NCI-H526 (cell line): ENCODE measurements around the gene UBE3C.

Source experiments
- DNase-seq, 2 experiments: peaks; one replicate each; lab custom pipeline; 2025; lab: John Stamatoyannopoulos, UW

The UBE3C gene

DNA sequence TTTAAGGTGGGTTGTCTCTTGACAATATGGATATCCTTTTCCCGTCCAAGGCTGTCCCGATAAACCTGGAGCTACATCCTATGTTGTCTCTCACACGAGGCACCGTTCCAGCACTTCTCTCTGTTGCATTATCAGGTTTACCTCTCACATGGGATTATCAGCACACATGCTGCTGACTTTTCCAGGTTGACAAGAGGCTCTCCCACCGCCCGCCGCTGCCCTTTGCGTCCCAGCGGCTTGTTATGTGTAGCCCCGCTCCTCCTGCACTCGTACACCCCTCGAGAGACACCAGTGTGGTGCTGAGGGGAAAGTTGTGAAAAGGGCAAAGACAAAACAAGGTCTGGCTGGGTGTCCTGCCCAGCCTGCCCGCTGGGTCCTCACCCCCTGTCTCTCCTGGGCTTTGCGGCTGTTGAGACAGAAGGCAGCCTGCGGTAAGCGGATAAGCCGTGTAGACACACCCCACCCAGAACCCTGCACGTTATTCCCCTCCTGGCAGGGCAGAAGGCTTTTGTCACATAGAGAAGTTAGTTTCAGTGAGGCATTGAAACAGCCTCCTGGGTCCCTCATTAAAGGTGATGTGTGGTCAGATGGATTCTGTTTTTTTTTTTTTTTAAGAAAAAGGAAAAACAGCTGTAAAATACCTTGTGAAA, 38.7 kb downstream of the UBE3C start:
- no peak for DNase-seq

DNA sequence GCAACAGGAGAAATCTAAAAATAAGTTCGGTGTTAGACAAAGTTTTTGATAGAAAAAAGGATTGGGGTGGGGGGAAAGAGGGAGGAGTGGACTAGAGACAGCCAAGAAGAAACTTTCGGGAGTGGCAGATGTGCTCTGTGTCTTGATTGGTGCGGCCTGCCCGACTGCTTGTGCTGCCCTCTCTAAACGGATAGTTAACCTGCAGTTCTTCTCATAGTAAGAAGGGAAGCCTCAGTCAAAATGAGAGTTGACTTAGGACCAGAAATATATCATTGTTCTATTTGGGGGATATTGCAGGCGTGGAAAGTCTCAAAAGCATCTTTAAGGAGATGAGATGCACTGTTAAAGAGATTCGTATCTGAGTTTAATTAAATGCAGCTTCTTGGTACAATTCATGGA, 39.3 kb downstream of the UBE3C start:
- DNase-seq = no peak

DNA sequence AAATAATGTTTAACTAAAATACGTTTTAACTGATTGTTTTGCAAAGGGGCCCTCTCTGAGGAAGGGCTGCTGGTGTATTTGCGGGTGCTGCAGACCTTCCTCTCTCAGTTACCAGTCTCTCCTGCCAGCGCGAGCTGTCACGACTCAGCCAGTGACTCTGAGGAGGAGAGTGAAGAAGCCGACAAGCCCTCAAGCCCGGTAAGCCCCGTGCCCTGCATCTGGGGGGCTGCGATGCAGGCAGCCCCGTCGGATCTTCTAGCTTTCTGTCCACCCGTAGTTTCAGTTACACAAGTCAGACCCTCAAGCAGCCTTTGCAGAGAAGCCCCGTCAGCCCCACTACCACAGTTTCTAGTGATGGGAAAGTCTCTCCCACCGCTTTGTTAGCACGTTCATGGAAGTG, 45.1 kb downstream of the UBE3C start:
- DNase-seq = no peak

DNA sequence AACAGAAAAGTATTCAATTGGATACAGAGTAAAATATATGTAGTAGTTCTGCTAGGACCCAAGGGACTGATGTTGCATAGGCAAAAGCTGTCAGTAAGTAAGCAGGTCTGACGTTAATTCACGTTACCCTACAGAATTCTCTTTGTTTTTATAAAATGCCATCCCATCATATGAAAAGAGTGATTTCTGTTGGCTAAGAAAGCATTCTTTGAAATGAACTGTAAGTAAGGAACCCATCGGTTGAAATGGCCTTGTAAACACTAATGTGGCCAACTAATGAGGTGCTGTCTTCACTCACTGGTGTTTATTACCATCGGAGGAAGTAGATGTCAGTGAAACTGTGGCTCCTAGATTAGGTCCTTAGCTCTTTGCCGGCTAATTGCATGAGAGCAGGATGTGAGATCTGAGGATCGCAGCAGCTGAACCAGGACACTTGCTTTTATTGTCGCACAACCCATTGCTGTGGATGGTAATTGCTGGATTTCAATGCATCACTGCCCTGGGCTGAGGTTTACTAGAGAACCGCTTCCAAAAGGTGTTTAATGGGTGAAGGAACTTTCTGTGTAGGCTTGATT, 49.5 kb downstream of the UBE3C start:
- no peak for DNase-seq

DNA sequence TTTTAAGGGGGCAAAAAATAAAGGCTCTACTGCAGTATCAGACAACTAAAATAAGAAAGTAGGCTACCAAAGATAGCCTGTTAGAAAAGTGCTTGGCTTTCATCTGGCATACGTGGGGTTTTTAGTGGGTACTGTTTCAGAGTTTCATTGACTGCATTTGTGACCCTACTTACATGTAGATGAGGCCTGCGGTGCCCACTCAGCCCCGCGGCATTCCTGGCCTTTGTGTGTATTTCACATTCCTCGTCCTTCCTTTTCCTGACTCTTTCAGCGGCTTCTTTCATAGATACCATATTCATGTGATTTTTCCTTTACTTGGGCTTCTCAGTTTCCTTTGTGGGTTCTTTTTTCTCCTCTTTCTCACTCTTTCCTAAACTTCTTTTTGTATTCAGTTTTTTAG, 50.7 kb downstream of the UBE3C start:
- DNase-seq = no peak

DNA sequence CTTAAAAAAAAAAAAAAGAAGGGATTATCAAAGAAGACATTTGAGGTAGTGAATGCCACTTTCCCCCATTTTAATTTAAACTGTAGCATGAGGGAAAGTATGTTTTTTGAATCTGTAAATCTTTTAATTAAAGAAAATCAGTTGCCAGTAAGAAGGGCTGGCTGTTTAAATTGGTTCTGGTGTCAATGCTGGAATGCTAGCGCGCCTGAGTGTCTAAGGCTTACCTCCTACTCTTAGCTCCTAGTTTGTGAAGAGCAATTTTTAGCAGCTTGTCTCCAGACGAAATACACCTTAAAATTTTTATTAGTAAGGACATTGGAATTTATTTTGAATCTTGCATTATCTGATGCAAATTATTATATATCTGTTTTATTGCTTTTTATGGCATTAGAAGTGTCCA, 54.1 kb downstream of the UBE3C start:
- DNase-seq = no peak

DNA sequence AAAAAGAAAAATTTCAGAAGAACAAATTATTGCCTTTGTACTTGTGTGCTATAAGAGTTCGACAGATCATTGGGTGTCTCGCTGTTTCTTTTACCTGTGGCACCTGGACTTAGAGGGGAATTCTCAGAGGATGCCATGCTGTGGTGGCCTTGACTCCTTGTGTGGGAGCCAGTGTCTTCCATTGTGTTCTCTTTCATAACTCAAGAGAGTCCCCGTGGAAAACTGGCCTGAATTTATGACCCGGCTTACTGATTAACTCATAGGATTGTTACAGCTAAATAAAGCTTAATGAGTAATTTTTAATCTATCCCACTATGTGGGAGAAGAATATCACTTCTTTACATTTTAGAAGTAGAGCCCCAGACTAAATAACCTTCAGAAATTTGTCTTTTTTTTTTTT, 54.5 kb downstream of the UBE3C start:
- DNase-seq = no peak

DNA sequence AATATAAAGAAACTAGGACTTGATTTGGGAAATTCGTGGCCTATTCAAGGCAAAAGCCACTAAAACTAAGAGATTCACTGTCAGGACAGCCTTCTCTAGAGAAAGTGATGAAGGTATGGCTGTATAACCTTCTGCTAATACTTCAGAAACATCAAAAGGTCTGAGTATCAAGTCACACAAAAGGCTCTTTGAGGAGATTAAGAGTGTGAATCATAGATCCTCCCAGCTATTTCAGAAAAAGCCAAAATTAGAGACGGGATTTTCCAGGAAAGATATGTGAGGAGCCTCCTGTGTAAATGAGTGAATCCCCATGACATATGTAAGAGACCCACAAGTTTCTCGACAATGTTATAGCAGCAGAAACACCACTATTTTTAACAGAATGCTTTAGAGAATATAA, 56.2 kb downstream of the UBE3C start:
- DNase-seq = no peak

DNA sequence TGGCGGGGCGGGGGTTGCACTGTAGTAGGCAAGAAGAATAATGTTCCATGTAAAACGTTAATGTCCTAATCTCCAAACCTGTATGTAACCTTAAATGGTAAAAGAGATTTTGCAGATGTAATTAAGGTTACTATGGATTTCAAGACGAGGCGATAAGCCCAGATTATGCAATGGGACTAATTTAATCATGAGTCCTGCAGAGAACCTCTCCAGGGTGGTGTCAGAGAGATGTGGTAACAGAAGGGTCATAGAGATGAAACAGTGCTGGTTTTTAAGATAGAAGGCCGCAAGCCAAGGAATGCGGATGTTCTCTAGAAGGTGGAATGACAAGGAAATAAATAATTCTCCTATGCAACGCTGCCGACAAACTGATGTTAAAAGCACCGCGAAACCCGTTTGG, 57.1 kb downstream of the UBE3C start:
- no peak for DNase-seq

DNA sequence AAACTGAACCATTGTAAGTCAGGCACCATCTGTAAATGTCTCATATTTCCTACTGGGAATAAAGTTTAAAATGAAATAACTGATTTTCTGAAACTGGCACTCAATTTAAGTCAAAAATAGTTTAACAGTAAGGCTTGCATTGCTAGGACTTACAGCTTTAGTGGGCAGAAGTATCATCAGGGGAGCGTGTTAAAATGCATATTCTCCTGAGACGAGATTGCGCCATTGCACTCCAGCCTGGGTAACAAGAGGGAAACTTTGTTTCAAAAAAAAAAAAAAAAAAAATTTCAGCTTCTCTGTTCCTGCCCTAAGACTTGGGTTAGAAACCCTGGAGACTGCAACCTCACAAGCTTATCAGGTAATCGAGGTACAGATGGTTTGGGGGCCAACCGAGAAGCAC, 65.4 kb downstream of the UBE3C start:
- DNase-seq = no peak

DNA sequence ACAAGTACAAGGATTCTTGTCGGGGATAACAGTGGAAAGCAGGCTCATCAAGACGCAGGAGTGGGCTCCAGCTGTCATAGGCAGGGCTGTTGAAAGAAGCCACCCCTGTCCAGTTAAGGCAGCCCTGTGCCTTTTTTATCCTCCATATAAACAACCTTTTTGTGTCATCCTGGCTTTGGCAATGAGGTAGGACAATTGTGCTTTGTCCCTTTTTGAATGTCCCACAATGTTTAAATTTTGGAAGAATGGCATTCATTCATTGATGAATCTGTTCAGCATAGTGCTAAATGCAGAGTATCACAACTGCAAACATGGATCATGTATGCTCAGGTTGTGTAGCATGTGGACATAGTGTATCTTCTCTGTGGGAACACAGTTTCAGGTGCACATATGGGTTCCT, 66.7 kb downstream of the UBE3C start:
- no peak for DNase-seq

DNA sequence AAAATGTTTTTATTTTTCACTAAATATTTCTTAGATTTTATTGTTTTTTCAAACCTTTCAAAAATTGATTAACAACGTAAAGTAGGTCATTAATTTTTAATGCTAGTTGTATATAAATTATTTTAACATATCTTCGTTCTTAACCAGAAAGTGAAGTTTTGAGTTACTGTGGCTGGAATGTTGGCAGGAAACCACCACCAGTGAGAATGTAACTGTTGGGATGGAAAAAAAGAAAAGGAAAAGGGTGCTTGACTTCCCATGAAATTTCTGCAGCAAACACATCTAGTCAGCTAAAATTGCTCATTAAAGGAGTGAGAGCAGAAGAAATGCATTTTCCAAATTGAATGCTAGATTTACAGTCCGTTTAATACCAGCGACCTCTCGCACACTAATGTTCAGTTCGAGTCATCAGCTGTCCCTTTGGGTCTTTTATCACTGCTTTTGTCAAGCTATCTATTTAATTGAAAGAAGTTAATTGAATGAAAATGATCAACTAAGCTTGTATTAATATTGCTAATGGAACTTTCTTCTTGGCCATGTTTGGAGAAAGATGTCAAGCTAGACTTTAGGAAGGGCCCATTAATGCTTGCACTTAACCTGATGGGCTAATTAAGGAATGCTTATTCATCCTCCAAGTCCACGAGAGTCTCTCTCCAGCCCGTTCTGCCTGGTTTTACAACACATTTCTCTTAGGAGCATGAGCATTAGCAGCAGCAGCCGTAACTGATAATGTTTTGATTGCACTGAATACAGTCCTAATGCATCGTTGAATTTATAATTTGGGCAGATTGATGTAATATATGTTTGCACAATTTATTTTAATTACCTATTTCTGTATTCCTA, 70.1 kb downstream of the UBE3C start:
- DNase-seq = no peak

DNA sequence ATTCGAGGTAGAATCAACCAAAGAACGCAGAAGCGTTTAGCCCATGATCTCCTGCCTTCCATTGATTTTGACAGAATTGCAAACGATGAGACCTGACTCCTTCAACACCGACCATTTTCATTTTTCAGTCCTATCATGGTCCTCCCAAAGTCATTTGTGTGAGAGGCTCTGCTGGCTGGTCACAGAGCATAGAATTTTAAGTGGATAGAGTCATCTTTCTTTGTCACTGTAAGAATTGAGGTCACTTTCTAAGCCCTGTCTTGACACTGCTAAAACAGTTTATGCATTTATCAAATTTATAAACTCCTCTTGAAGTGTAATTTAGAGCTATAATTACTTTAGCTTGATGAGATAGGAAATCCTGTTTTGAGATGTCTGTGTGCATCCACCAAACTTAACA, 72.0 kb downstream of the UBE3C start:
- no peak for DNase-seq

DNA sequence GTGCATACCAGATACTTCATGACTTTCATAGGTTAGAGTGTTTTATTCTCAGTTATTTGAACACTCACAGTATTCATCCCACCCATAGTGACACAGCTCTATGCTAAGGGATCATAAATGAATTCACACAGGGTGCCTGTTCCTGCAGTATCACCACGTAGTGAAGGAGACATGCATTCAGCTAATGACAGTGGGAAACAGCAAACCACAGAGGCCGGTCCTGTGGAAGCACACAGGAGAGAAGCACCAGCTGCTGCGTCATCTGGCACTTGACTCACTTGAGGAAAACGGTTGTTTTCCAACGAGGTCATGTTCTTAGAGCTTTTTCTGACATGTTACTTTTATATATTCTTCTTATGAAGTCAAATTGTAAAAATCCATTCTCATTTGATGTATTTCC, 73.0 kb downstream of the UBE3C start:
- no peak for DNase-seq

DNA sequence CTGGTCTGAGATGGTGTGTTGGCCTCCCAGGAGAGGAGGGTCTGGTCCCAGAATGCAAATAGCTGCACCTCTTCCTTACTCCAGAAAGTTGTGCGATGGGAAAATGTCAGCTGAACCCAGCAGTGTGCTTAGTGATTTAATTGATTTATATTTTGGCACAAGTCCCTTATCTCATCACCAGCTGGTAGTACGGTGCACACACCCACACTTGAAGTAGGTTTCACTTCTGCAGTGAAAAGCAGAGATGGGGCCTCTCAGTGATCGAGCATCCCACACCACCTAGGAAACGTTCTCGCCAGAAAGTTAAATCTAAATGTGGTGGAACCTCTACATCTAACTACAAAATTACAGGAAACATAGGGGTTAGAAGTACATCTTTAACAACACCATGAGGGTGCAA, 80.4 kb downstream of the UBE3C start:
- DNase-seq = no peak

DNA sequence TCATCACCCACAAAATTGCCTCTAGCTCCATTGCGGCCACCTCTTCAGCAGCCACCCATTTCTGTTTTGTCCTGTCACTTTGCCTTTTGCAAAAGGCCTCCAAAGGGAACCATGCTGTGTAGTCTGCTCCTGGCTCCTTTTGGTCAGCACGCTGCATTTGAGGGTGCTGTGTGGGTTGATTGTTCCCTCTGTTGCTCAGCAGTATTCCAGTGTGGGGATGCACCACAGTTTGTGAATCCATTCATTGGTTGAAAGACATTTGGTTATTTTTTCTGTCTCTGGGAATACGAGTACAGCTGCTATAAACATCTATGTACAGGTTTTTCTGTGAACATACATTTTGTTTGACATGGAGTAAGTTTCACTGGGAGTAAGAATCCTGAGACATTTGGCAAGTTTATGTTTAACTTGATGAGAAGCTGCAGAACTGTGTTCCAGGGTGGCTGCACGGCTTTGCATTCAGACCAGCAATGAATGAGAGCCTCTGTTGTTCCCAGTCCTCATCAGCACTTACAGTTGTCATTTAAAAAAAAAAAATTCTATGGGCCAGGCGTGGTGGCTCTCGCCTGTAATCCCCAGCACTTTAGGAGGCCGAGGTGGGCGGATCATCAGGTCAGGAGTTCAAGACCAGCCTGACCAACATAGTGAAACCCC, 82.3 kb downstream of the UBE3C start:
- no peak for DNase-seq

DNA sequence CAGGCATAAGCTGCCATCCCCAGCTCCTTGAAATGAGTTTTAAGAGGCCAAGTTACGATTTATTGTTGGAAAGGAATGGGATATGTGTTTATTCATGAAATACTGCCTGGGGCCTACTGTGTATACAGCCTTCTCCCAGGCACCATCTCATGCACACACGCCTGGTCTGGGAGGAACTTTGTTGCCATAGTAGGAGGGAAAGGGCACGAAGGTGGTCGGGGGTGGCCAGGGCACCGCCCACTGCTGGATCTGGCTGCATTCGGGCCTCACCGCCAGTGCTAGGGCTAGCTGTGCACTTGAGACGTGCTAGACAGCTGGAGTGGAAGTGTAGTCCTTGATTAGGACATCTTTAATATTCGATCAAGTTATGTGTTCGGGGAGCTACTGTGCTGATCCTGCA, 84.0 kb downstream of the UBE3C start:
- DNase-seq = no peak

DNA sequence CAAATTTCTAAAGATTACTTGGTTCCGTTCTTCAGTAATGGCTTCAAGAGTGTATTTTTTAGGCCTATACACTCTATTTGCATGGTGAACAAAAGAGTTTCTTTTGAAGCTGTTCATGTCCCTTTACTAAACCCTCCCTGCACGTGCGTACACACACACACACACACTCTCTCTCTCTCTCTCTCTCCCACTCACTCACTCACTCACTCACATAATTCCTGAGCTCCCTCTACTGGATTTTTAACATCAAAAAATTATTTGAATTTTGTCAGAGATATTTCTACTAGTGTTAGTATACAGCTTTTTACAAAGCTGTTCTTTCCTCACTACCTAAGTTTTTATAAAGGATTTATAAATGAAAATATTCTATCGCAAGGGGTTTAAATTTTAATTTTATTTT, 85.9 kb downstream of the UBE3C start:
- peak; percentile 20 to 56 for DNase-seq

DNA sequence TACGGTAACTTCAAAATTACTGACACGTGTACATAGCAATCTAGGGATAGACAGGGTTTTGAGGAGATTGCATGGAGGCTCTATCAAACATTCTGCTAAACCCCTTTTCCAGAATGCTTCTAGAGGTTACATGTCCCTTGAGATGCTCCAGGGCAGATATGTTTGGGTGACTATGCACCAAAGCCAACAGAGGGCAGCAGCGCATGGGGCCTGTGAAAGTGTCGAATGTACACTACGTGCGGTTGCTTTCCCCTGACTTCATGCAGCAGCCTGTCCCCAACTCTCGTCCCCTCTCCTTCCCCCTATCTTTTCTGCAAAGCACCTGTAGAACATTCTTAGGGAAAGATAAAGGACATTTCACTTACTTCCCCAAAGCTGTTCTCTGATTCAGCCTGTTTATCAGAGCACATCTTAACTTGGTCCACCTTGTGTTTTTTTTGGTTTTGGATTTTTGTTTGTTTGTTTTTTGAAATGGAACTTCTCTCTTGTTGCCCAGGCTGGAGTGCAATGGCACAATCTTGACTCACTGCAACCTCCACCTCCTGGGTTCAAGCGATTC, 90.2 kb downstream of the UBE3C start:
- DNase-seq = peak in 1 of 2 experiments; percentile 64

DNA sequence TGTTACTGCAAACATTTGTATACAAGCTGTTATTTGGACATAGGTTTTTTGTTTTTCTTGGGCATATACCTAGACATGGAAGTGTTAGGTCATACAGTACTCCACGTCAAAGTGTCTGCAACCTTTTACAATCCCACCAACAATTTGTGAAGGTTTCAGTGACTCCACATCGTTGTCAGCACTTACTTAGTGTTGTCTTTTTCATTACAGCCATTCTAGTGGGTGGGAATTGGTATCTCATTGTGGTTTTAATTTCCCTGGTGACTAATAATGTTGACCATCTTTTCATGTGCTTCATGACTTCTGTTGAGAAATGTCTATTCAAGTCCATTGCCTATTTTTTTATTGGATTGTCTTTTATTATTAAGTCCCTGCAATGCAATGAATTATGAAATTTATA, 95.0 kb downstream of the UBE3C start:
- no peak for DNase-seq

DNA sequence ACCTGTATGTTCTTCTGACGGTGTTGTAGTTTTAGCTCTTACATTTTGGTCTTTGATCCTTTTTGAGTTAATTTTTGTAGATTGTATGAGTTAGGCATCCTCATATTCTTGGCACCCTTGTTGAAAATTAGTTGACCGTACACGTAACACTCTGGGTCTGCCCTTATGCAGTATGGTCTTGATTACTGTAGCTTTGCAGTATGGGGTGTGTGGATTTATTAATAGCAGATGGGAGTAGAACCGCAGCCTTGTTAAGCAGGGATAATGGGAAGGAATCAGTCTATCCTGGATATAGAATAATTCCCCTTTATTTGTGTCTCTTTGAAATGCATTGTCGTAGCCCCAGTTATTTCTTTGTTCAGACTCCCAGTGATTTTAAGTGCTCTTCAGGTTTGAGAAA, 95.5 kb downstream of the UBE3C start:
- DNase-seq = no peak
